GM12873 (cell line): Measurements from ENCODE around the gene PRR14.

ENCODE experiments used
- CTCF ChIP-seq: IDR thresholded peaks from 2 replicates; pipeline ENCODE4 v1.5.1; 2012; ENCODE audit warnings: low read depth, mild to moderate bottlenecking, moderate library complexity, low read length, control low read depth; ENCODE audit not compliant: insufficient read depth; ENCODE audit errors: missing control alignments

Gene PRR14

GRCh38 chr16:30621765-30622164 lies 29.0 kb upstream of the PRR14 start:
- TF ChIP-seq CTCF = no peak

- TF ChIP-seq CTCF = no peak
These were observed 28.2 kb upstream of the PRR14 start for GRCh38 chr16:30622455-30623032.

- no peak for TF ChIP-seq CTCF
These were observed 27.1 kb upstream of the PRR14 start for GRCh38 chr16:30623536-30624283.

GRCh38 chr16:30626236-30626635 lies 24.5 kb upstream of the PRR14 start:
- TF ChIP-seq CTCF = no peak

- TF ChIP-seq CTCF = peak; percentile 96
These were observed 21.9 kb upstream of the PRR14 start for GRCh38 chr16:30628628-30629540.

GRCh38 chr16:30633526-30633925 lies 17.2 kb upstream of the PRR14 start:
- TF ChIP-seq CTCF = no peak

GRCh38 chr16:30636599-30636998 lies 14.2 kb upstream of the PRR14 start:
- no peak for TF ChIP-seq CTCF
